ENCODE results near the gene CCDC6. TPM values are rescaled to one million over a fixed set of nuclear protein-coding genes. Genes with fewer than 3 reads are reported as not detected.
A peak's percentile ranks its signal among the peaks of the same experiment; 100 is the strongest.

Gene CCDC6
- total RNA-seq, 2 experiments from 2014 or later: 9.5 to 25.4 TPM

GRCh38 chr10:59880971-59881510, 25.3 kb downstream of the CCDC6 start:
- intact Hi-C loops (cut with micrococcal nuclease; ENCODE audit: unreplicated experiment): no loop called here
- Histone ChIP-seq H4K20me1 (ENCODE audit: insufficient read depth, low read length) (peaks cover 79% of the 10 kb centered on the region), H3K4me2 (ENCODE audit: low read length) (no peak overlapping the region), H3K27ac (ENCODE audit: low read depth, low read length, poor library complexity, severe bottlenecking) (no peak overlapping the region), H3K9me2 (ENCODE audit: insufficient read depth, low read length) (no peaks in the 10 kb centered on the region), H3K36me3 (ENCODE audit: insufficient read depth, low read length) (no peaks in the 10 kb centered on the region; the same call in 1 of the 2 replicates), H3K9me3 (ENCODE audit: low read length) (no peaks in the 10 kb centered on the region), H3K4me1 (ENCODE audit: insufficient read depth, low read length, poor library complexity, severe bottlenecking) (peaks cover 39% of the 10 kb centered on the region), H3K79me2 (ENCODE audit: insufficient read depth, low read depth, low read length) (peaks cover 53% of the 10 kb centered on the region), H2AFZ (ENCODE audit: low read length) (no peak overlapping the region), H3K4me3 (ENCODE audit: low read depth, low read length, poor library complexity, severe bottlenecking) (no peak overlapping the region)
- BruUV-seq (replicated peaks): no TSS peak
- no peak for DNase-seq (ENCODE audit: low spot score)
- ChIA-PET POLR2A (no interaction called here), CTCF (ENCODE audit: unreplicated experiment) (no interaction called here)
- TF ChIP-seq EZH2phosphoT487 (IDR thresholded peaks at IDR 0.05; ENCODE audit: borderline replicate concordance, low read depth, low read length): no peak
- TF ChIP-seq, protein P1, sequence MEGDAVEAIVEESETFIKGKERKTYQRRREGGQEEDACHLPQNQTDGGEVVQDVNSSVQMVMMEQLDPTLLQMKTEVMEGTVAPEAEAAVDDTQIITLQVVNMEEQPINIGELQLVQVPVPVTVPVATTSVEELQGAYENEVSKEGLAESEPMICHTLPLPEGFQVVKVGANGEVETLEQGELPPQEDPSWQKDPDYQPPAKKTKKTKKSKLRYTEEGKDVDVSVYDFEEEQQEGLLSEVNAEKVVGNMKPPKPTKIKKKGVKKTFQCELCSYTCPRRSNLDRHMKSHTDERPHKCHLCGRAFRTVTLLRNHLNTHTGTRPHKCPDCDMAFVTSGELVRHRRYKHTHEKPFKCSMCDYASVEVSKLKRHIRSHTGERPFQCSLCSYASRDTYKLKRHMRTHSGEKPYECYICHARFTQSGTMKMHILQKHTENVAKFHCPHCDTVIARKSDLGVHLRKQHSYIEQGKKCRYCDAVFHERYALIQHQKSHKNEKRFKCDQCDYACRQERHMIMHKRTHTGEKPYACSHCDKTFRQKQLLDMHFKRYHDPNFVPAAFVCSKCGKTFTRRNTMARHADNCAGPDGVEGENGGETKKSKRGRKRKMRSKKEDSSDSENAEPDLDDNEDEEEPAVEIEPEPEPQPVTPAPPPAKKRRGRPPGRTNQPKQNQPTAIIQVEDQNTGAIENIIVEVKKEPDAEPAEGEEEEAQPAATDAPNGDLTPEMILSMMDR (conservative IDR thresholded peaks at IDR 0.05; ENCODE audit: low read length): no peak

DNA sequence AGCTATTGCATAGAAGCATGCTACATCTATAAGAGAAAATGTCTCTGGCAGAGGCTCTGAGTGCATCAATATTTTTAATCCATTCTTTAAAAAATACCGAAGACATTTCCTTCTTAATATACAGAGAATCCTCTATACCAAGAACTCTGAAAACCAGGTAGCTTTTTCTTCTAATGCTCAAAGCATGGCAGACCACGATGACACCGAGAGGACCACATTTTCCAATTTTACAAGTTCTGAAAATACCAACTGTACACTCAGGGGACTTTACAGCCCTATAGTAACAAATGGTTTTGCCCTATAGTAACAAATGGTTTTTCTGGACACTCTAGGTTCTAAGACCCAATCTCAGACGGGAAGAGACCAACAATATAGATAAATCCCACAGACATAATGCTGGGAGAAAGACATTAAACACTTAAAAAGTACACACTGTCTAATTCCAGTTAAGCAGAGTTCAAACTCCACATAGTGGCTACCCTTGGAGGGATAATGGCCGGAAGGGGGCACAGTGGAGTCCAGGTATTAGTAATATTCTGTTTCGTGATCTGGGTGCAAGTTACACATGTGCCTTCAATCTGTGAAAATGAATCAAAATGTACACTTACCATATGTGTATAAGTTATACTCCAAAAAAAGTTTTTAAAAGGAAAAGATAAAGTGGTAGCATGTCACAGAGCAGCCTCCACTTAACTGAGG, 26.2 kb downstream of the CCDC6 start:
- no peaks in the 10 kb centered on the region for H3K9me3 ChIP-seq (ENCODE audit: low read length)
- peaks cover 78% of the 10 kb centered on the region for H4K20me1 ChIP-seq (ENCODE audit: insufficient read depth, low read length)
- no peak for DNase-seq (ENCODE audit: low spot score)
- no TSS peak for BruUV-seq (replicated peaks)
- H3K4me3 ChIP-seq (ENCODE audit: low read depth, low read length, poor library complexity, severe bottlenecking): no peak overlapping the region
- POLR2A ChIA-PET: no interaction called here
- no peak overlapping the region for H3K4me2 ChIP-seq (ENCODE audit: low read length)
- no peaks in the 10 kb centered on the region; the same call in 1 of the 2 replicates for H3K36me3 ChIP-seq (ENCODE audit: insufficient read depth, low read length)
- no peak for TF ChIP-seq EZH2phosphoT487 (IDR thresholded peaks at IDR 0.05; ENCODE audit: borderline replicate concordance, low read depth, low read length)
- TF ChIP-seq, protein P1 (conservative IDR thresholded peaks at IDR 0.05; ENCODE audit: low read length): peak; percentile 56
- no peak overlapping the region for H2AFZ ChIP-seq (ENCODE audit: low read length)
- no peaks in the 10 kb centered on the region for H3K9me2 ChIP-seq (ENCODE audit: insufficient read depth, low read length)
- intact Hi-C loops (cut with micrococcal nuclease; ENCODE audit: unreplicated experiment): no loop called here
- H3K4me1 ChIP-seq (ENCODE audit: insufficient read depth, low read length, poor library complexity, severe bottlenecking): peaks cover 36% of the 10 kb centered on the region
- peaks cover 56% of the 10 kb centered on the region for H3K79me2 ChIP-seq (ENCODE audit: insufficient read depth, low read depth, low read length)
- CTCF ChIA-PET (ENCODE audit: unreplicated experiment): no interaction called here
- no peak overlapping the region for H3K27ac ChIP-seq (ENCODE audit: low read depth, low read length, poor library complexity, severe bottlenecking)

- ChIA-PET CTCF (ENCODE audit: unreplicated experiment) (no interaction called here), POLR2A (no interaction called here)
- Histone ChIP-seq H3K27ac (ENCODE audit: low read depth, low read length, poor library complexity, severe bottlenecking) (no peak overlapping the region), H3K9me2 (ENCODE audit: insufficient read depth, low read length) (no peaks in the 10 kb centered on the region), H3K4me2 (ENCODE audit: low read length) (no peak overlapping the region), H3K9me3 (ENCODE audit: low read length) (no peaks in the 10 kb centered on the region), H3K36me3 (ENCODE audit: insufficient read depth, low read length) (no peaks in the 10 kb centered on the region; the same call in 1 of the 2 replicates), H4K20me1 (ENCODE audit: insufficient read depth, low read length) (peaks cover 78% of the 10 kb centered on the region), H3K4me1 (ENCODE audit: insufficient read depth, low read length, poor library complexity, severe bottlenecking) (peaks cover 29% of the 10 kb centered on the region), H2AFZ (ENCODE audit: low read length) (no peak overlapping the region), H3K79me2 (ENCODE audit: insufficient read depth, low read depth, low read length) (peaks cover 52% of the 10 kb centered on the region), H3K4me3 (ENCODE audit: low read depth, low read length, poor library complexity, severe bottlenecking) (no peak overlapping the region)
- no peak for DNase-seq (ENCODE audit: low spot score)
- BruUV-seq (replicated peaks): no TSS peak
- TF ChIP-seq, protein P1 (conservative IDR thresholded peaks at IDR 0.05; ENCODE audit: low read length): no peak
- TF ChIP-seq EZH2phosphoT487 (IDR thresholded peaks at IDR 0.05; ENCODE audit: borderline replicate concordance, low read depth, low read length): no peak
- intact Hi-C loops (cut with micrococcal nuclease; ENCODE audit: unreplicated experiment): no loop called here
These were observed 26.9 kb downstream of the CCDC6 start for GRCh38 chr10:59879363-59879913.

Measured in OCI-LY7 (cell line).